Measurements from ENCODE around the gene MAMDC2.
"Not testable (repeated sequence)": the region's sequence is repeated elsewhere in the genome, so short reads cannot be mapped to it uniquely, and the experiment has no call there.

Gene MAMDC2

DNA sequence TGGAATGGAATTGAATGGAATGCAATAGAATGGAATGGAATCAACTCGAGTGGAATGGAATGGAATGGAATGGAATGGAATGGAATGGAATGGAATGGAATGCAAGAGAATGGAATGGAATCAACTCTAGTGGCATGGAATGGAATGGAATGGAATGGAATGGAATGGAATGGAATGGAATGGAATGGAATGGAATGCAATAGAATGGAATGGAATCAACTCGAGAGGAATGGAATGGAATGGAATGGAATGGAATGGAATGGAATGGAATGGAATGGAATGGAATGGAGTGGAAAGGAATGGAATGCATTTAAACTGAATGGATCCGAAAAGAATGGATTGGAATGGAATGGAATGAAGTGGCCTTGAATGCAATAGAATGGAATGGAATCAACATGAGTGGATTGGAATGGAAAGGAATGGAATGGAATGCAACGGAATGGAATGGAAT is 5.5 kb upstream of the MAMDC2 start:
- not testable (repeated sequence) for DNase-seq

GRCh38 chr9:70040376-70040903 is 3.2 kb upstream of the MAMDC2 start:
- no peak for DNase-seq

- DNase-seq, result no peak
Observed at GRCh38 chr9:70042461-70043215, 1.0 kb upstream of the MAMDC2 start.

DNA sequence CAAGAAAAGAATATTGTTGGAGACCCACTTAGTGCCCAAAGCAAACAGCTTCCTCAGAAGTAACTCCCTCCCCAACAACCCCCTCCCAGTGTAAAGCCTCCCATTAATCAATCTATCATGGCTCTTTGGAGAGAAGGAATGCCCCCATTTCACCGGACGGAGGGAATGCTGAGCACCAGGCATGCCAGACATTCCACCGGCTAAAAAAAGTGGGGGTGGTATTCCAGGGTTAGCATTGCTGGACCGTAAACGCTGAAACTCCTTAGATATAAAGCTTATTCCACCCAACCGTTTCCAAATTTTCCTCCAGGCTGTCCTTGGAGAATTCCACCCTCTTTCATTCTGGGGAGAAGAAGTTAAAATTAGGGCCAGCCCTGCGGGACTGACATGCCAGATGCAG is 363 bp upstream of the MAMDC2 start:
- no peak for DNase-seq

- DNase-seq, result peak; percentile 74
Observed at GRCh38 chr9:70044490-70045307, 1.1 kb downstream of the MAMDC2 start.

DNA sequence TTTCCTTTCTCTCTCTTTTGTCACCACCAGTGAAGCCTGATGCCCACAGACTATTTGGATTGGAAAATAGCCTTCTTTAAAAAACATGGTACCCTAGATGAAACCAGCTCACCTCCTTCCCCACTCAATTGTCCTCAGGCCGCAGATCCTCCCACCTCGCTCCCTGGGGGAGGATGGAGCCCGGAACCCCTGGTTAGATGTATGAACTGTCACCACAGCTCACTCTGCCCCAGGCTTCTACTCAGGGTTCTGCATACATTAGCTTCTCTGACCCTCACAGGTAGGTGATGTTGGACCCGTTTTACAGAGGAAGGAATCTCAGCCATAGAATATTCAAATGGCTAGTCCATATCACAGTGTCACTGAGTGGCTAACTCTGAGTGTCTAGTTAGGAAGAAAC is 1.8 kb downstream of the MAMDC2 start:
- no peak for DNase-seq

DNA sequence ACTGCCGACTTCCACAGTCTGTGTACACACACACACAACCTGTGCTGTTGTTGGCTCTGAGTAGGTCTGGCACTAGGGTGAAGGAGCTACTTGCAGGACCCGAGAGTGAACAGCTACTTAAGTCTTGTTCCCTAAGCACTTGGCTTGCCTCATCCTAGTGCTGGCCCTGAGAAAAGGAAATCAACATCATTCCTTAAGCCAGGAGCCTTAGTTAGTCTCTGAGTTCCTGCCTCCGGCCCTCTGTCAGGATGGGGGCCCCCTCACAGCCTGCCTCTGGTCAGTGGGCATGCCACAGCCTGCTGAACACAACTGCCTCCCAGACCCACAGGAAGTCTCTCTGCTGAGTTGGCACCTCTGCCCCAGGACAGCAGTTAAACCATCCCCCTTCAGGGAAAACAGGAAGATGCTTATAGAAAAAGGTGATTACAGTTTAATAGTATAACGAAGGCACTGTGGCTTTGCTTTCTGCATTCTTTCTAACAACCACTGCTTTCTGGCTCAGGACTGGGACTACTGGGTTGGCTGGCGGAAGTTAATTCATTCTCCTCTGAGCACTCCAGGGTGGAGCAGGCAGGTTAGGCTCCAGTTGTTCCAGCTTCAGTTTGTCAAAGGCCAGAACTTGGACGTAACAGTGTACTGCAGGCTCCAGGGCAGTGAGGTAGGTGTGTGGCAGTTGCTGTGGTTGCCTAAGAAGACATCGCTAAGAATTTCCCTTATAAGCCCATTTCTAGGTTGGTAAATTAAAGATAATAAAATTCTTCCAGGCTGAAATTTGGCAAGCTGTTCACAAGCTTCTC is 2.8 kb downstream of the MAMDC2 start:
- DNase-seq, result no peak

- peak; percentile 75 for DNase-seq
Observed at GRCh38 chr9:70049236-70049635, 5.6 kb downstream of the MAMDC2 start.

DNA sequence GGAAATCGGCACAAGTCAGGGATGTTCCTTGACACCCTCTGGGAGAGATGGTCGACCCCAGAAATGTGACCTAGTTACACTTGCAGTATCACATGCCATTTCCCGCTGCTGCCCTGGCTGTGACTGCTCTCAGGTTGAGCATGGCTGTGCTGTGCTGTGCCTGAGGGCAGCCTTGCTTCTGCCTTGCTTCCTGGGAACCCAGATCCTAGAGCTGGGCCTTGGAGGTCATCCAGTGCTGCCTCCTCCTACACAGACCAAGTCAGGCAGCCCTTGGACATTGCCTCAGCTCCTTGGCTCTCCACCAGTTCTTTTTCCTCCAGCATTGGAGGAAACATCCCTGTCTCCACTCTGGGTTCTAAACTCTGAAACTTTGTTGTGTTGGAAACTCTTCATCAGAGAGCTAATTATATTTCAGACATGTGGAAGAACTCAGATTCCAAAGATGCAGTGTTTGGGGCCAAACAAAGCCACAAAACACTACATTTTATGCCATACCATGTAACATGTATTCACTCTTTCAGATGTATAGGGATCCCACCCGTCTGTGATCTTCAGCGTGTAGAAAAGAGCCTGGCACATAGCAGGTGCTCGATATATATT is 6.1 kb downstream of the MAMDC2 start:
- peak; percentile 88 for DNase-seq

DNA sequence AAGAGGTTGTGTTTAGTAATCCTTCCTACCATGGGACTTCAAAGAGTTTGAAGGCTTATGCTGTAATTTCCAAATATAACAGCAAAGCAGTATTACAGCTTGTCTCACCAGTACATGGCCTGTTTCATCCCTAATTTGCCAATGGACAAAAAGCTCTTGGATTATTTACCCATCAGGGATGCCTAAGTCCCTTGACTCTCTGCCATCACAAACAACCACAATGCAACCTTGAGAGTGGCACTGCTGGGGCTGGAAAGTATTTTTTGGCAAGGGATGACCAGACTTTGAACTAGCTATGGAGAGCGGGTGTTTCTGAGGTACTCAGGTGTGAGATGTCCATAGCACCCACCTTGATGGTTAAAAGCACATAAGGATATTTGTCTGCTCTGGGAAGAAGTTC is 9.1 kb downstream of the MAMDC2 start:
- DNase-seq, result no peak

DNA sequence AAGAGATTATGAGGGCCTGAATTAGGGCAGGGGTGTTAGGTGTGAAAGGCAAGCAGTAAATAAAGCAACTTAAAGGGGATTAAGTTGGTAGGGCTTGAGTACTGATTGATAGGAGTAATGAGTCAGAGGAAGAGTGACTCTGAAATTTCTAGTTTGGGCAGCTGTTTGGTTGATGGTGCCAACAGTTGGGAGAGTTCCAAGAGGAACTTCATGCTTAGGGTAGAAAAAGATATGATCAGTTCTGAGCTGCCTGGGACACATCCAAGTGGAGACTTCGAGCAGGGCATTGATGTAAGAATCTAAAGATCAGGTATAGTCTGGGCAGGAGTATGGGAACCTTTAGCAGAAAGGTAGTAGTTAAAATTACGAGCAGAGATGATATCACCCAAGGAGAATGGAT is 10.2 kb downstream of the MAMDC2 start:
- DNase-seq, result peak; percentile 56

GRCh38 chr9:70054521-70054920 is 10.9 kb downstream of the MAMDC2 start:
- no peak for DNase-seq

GRCh38 chr9:70055406-70056210 is 12.0 kb downstream of the MAMDC2 start:
- DNase-seq, result no peak

DNA sequence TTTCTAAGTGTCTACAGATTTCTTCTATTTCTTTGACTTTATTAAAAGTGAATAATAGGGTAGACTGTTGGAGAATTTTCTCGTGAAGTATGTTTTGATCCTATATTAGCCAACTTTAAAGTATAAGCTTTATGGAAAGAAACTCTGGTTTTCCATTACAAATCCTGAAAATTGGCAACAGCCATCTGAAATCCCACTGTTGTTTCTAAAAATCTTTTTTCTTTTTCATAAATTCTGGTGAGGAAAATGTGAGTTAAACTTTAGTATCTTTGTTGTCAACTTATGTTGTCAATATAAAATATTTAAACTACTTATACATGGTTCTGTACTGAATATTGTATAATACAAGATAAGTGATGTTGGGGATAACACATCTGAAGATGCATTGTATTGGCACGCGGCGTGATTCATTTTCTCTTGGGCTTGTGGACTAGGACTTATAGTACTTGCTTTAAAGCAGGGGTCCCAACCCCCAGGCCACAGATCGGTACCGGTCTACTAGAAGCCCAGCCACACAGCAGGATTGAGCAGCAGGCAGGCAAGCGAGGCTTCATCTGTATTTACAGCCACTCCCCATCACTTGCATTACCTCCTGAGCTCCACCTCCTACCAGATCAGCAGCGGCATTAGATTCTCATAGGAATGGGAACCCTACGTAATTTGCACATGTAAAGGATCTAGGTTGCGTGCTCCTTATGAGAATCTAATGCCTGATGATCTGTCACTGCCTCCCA is 12.7 kb downstream of the MAMDC2 start:
- no peak for DNase-seq

DNA sequence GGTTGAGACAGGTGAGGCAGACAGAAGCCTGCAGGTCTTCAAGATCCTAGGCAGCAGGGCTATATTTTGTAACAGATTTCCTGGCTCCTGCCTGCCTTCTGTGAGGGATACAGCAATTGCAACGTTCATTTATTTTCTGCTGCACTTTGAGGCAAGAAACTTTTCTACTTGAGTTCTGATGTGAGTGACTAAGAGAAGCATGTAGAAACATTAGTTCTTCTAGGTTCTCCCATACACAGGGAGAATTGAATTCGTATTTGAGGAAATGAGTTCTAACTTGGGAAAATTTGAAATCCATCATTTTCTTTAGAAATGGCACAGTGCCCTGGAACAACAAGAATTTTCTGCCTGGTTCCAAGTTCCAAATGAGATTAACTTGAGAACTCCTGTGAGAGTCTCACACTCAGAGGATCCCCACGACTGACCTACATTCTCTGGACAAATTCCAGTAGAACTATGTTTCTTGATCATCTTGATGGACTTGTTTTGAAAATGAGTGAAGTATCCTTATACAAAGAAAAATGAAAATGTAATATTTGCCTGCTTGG is 15.0 kb downstream of the MAMDC2 start:
- no peak for DNase-seq

DNA sequence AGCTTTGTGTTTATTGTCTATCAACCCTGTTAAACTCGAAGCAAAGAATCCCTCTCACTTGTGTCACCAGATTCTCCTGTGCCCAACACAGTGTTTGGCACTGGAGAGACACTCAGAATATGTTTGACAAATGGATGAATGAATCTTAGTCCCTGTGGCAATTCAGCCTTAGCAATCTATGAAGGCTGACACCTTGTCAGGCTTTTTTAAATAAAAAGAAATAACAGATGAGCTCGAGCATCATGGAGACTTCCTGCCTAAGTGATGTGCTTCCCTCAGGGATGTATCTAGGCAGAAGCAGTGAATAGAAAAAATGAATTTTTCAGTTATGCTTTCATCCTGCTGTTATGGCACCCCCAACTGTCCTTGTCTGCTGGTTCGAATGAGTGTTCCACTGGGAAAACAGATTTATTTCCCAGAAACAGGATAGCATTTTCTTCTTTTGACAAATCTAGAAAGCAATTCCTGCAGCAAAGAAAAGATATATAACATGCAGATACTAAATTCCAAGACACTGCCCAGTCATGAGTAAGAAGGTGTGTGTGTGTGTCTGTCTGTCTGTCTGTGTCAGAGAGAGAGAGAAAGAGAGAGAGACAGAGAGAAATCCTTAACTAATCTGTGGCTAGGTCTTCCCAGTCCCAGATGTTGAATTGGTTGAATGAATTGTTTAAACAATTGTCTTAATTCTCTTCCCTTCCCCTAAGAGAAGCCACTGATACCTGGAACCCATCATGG is 16.7 kb downstream of the MAMDC2 start:
- DNase-seq, result no peak

- no peak for DNase-seq
Observed at GRCh38 chr9:70060883-70061507, 17.3 kb downstream of the MAMDC2 start.

DNA sequence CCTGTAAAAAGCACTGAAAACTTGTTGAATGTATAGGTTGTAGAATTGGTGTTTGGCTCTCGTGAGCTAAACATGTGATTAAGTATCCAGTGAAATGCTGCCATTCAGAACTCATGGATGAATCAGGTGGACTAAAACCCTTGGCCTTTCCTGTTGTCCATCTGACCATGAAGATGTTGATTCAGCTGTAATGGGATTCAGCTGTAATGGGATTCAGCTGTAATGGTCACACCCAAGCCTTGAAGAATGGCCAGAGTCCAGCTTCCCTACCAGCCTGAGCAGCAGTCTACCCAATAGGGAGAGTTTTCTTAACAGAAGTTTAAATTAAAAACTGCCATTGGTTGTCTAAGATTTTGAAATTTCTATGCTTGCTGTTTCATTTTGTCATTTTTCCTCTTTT is 18.1 kb downstream of the MAMDC2 start:
- DNase-seq, result no peak

DNA sequence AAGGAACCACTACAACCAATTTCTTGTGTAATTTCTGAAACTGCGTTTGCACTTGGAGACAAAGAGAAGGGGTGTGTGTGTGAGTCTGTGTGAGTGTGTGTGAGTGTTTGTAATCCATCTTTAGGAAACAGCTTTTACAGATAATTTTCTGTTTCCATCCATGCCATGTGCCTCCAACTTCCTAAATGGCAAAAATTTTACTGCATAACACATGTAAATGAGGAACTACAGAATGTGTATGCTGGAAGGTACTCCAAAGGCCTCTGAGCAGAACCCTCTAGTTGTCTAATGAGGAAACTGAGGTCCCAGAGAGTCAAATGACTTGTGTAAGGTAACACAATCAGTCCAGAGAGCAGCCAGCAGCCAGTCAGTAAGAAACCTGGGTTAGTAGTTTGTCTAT is 20.8 kb downstream of the MAMDC2 start:
- DNase-seq, result no peak

DNA sequence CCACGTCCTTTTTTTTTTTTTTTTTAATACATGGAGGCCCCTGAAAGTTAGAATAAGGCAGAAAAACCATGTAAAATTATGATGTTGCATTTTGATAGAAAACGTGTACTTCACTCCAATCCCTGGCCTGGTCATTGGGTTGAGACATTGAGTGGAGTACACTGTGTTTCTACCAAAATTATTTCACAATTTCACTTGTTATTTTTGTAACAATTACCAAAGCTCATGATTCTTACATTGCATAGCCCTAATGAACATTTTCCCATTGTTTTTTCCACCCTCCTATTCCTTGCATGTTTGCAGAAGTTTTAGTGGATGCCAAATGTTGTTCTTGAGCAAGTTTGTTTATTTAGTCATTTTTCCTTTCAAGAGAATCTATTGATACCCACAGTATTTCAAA is 21.9 kb downstream of the MAMDC2 start:
- no peak for DNase-seq

Measured in NCI-H226 (cell line).